HepG2 (cell line): Measurements from ENCODE around the gene SLC41A1. TPM values are rescaled to one million over a fixed set of nuclear protein-coding genes. Genes with fewer than 3 reads are reported as not detected.

Experiments
- ARHGAP35 ChIP-seq: sonication (generic); formaldehyde crosslinking; IDR thresholded peaks from 2 replicates; pipeline ENCODE4 v1.9.0; 2022; ENCODE audit warnings: mild to moderate bottlenecking, inconsistent platforms, moderate library complexity, missing genetic modification reagents, borderline replicate concordance
- ARID5B ChIP-seq: IDR thresholded peaks from 2 replicates; pipeline ENCODE4 v1.4.0; 2020; ENCODE audit warnings: mild to moderate bottlenecking, missing genetic modification reagents
- BHLHE40 ChIP-seq: IDR thresholded peaks from 2 replicates; pipeline ENCODE4 v1.6.1; 2011; ENCODE audit warnings: low read length, improper control_type of control experiment
- CAMTA2 ChIP-seq: sonication (generic); formaldehyde crosslinking; IDR thresholded peaks from 2 replicates; pipeline ENCODE4 v1.4.0; 2020; ENCODE audit warnings: mild to moderate bottlenecking, missing genetic modification reagents, borderline replicate concordance
- MAFK ChIP-seq, 2 experiments: IDR thresholded peaks in 1 of 2; conservative IDR thresholded peaks in 1 of 2; 2 replicates each; pipeline ENCODE4 v1.6.1; 2011; ENCODE audit warnings: improper control_type of control experiment in 2 of 2, low read length in 2 of 2
- MAZ ChIP-seq, 2 experiments: sonication (generic) in 1 of 2; formaldehyde crosslinking in 1 of 2; IDR thresholded peaks; 2 replicates each; pipeline versions ENCODE4 v1.5.0 to v1.6.1; 2012 to 2020; ENCODE audit warnings: low read depth in 2 of 2, mild to moderate bottlenecking in 2 of 2, borderline replicate concordance in 1 of 2, improper control_type of control experiment in 1 of 2, low read length in 1 of 2, missing genetic modification reagents in 1 of 2, moderate library complexity in 1 of 2
- MED13 ChIP-seq: sonication (generic); formaldehyde crosslinking; IDR thresholded peaks from 2 replicates; pipeline ENCODE4 v1.5.0; 2020; ENCODE audit warnings: missing genetic modification reagents
- MTF1 ChIP-seq: sonication (generic); formaldehyde crosslinking; IDR thresholded peaks from 2 replicates; pipeline ENCODE4 v1.5.0; 2020; ENCODE audit warnings: missing genetic modification reagents
- MXI1 ChIP-seq: IDR thresholded peaks from 3 replicates; pipeline ENCODE4 v1.6.1; 2012; ENCODE audit warnings: low read depth, low read length, inconsistent platforms, borderline replicate concordance
- NFKB2 ChIP-seq: sonication (generic); formaldehyde crosslinking; IDR thresholded peaks from 2 replicates; pipeline ENCODE4 v1.4.0; 2020; ENCODE audit warnings: missing genetic modification reagents, borderline replicate concordance
- ZNF234 ChIP-seq: sonication (generic); formaldehyde crosslinking; conservative IDR thresholded peaks from 2 replicates; pipeline ENCODE4 v1.5.1; 2020; ENCODE audit warnings: mild to moderate bottlenecking, missing genetic modification reagents
- ZNF615 ChIP-seq: sonication (generic); formaldehyde crosslinking; IDR thresholded peaks from 2 replicates; pipeline ENCODE4 v1.5.0; 2020; ENCODE audit warnings: mild to moderate bottlenecking, missing genetic modification reagents, borderline replicate concordance
- polyA plus RNA-seq, 8 experiments: library from polyadenylated mRNA; depleted of rRNA in 3 of 8; stranded (reverse) in 7 of 8; unstranded in 1 of 8; fragments of >200 nt; fragmentation: Illumina TruSeq in 4 of 8; extraction: Trizol in 4 of 8; gene quantifications; 2 replicates each; pipeline versions ENCODE4 v1.2.1 to v1.2.3, GENCODE V29; 2011 to 2016; ENCODE audit warnings: low read depth in 4 of 8, missing spikeins in 1 of 8, mixed read lengths in 1 of 8; ENCODE audit not compliant: insufficient read depth in 1 of 8
- total RNA-seq, 5 experiments: library from RNA; depleted of rRNA; stranded (reverse); fragments of >200 nt; fragmentation: Illumina TruSeq; extraction: Trizol; gene quantifications; 2 replicates each; pipeline ENCODE4 v1.2.3, GENCODE V29; 2016; ENCODE audit warnings: low read depth in 1 of 5
- TF ChIP-seq, protein P1 (sequence below), 2 experiments: sonication (generic) in 1 of 2; formaldehyde crosslinking in 1 of 2; IDR thresholded peaks; 2 replicates each; pipeline versions ENCODE4 v1.4.0 to v1.6.1; 2016 to 2020; ENCODE audit warnings: borderline replicate concordance in 1 of 2, low read depth in 1 of 2, mild to moderate bottlenecking in 1 of 2, missing genetic modification reagents in 1 of 2

SLC41A1 gene
- total and polyA plus RNA-seq, 2 of the 13 experiments (the other 11 are each of a cell fraction or from before 2014, with no cell fraction given) = 2.2 to 4.6 TPM

GRCh38 chr1:205842229-205842628 is 29.2 kb upstream of the SLC41A1 start (continued):
- TF ChIP-seq NFKB2 (no peak), ARID5B (CRISPR knock-in tag) (no peak), MED13 (CRISPR knock-in tag) (no peak), CAMTA2 (CRISPR knock-in tag) (no peak), MAZ (IDR thresholded peaks at IDR 0.05; ENCODE audit: borderline replicate concordance, low read depth, low read length) (no peak), MAZ (CRISPR knock-in tag; IDR thresholded peaks at IDR 0.05; ENCODE audit: low read depth) (no peak), MXI1 (no peak), ARHGAP35 (no peak), BHLHE40 (no peak), ZNF615 (CRISPR knock-in tag) (no peak), ZNF234 (CRISPR knock-in tag) (no peak), MAFK (conservative IDR thresholded peaks at IDR 0.05 in 1 of 2, IDR thresholded peaks at IDR 0.05 in 1 of 2; ENCODE audit: low read length in 2 of 2) (no peak), MTF1 (CRISPR knock-in tag) (no peak)
- TF ChIP-seq, protein P1, sequence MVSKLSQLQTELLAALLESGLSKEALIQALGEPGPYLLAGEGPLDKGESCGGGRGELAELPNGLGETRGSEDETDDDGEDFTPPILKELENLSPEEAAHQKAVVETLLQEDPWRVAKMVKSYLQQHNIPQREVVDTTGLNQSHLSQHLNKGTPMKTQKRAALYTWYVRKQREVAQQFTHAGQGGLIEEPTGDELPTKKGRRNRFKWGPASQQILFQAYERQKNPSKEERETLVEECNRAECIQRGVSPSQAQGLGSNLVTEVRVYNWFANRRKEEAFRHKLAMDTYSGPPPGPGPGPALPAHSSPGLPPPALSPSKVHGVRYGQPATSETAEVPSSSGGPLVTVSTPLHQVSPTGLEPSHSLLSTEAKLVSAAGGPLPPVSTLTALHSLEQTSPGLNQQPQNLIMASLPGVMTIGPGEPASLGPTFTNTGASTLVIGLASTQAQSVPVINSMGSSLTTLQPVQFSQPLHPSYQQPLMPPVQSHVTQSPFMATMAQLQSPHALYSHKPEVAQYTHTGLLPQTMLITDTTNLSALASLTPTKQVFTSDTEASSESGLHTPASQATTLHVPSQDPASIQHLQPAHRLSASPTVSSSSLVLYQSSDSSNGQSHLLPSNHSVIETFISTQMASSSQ (IDR thresholded peaks at IDR 0.05; ENCODE audit: low read depth) = no peak
- TF ChIP-seq, protein P1 (CRISPR knock-in tag; IDR thresholded peaks at IDR 0.05; ENCODE audit: borderline replicate concordance) = no peak
- TF ChIP-seq, all 625 proteins: peak for 0
